H9 (cell line): Measurements from ENCODE around the gene SORCS2. TPM values are rescaled to one million over a fixed set of nuclear protein-coding genes. Genes with fewer than 3 reads are reported as not detected.

Experiments
- DNase-seq: peaks from one replicate; pipeline ENCODE4 v3.0.0-alpha.2; 2017
- H2AFZ ChIP-seq: one replicate; pipeline ENCODE4 v1.6.1; 2013; ENCODE audit warnings: mild to moderate bottlenecking, low read length, control low read depth, moderate library complexity
- H2AK5ac ChIP-seq: 2 replicates; pipeline ENCODE4 v1.6.1; 2013; ENCODE audit warnings: low read length, control low read depth, mixed read lengths; ENCODE audit not compliant: insufficient read length
- H2BK120ac ChIP-seq: one replicate; pipeline ENCODE4 v1.6.1; 2013; ENCODE audit warnings: low read depth, mild to moderate bottlenecking, low read length, control low read depth, inconsistent platforms; ENCODE audit not compliant: poor library complexity, severe bottlenecking
- H2BK12ac ChIP-seq: 2 replicates; pipeline ENCODE4 v1.6.1; 2013; ENCODE audit warnings: low read length, control low read depth, mixed read lengths, low read depth; ENCODE audit not compliant: insufficient read length
- H2BK15ac ChIP-seq: 2 replicates; pipeline ENCODE4 v1.6.1; 2013; ENCODE audit warnings: low read depth, low read length, control low read depth
- H2BK20ac ChIP-seq: one replicate; pipeline ENCODE4 v1.6.1; 2013; ENCODE audit warnings: low read depth, mild to moderate bottlenecking, low read length, control low read depth, inconsistent platforms; ENCODE audit not compliant: poor library complexity, severe bottlenecking
- H2BK5ac ChIP-seq: 2 replicates; pipeline ENCODE4 v1.6.1; 2013; ENCODE audit warnings: low read length, control low read depth, mixed read lengths; ENCODE audit not compliant: insufficient read length
- H3K14ac ChIP-seq: 2 replicates; pipeline ENCODE4 v1.6.1; 2013; ENCODE audit warnings: low read length, control low read depth; ENCODE audit not compliant: insufficient read depth
- H3K18ac ChIP-seq: 2 replicates; pipeline ENCODE4 v1.6.1; 2013; ENCODE audit warnings: low read depth, mild to moderate bottlenecking, mixed read lengths, low read length, control low read depth; ENCODE audit not compliant: insufficient read length
- H3K23ac ChIP-seq: 2 replicates; pipeline ENCODE4 v1.6.1; 2013; ENCODE audit warnings: low read length, control low read depth, mixed read lengths, low read depth; ENCODE audit not compliant: insufficient read length
- H3K23me2 ChIP-seq: 2 replicates; pipeline ENCODE4 v1.6.1; 2013; ENCODE audit warnings: low read depth, mild to moderate bottlenecking, mixed read lengths, low read length, control low read depth; ENCODE audit not compliant: insufficient read length, poor library complexity, severe bottlenecking
- H3K27ac ChIP-seq: 2 replicates; pipeline ENCODE4 v1.5.1; 2013; ENCODE audit warnings: low read length, control low read depth, mixed read lengths, low read depth; ENCODE audit not compliant: insufficient read length
- H3K27me3 ChIP-seq: 2 replicates; pipeline ENCODE4 v1.6.1; 2013; ENCODE audit warnings: low read length, control low read depth, inconsistent platforms; ENCODE audit not compliant: insufficient read depth
- H3K4ac ChIP-seq: 2 replicates; pipeline ENCODE4 v1.6.1; 2013; ENCODE audit warnings: low read depth, mild to moderate bottlenecking, control low read depth, inconsistent platforms, low read length, moderate library complexity
- H3K4me1 ChIP-seq: 2 replicates; pipeline ENCODE4 v1.6.1; 2013; ENCODE audit warnings: low read length, control low read depth, inconsistent platforms; ENCODE audit not compliant: insufficient read depth
- H3K4me2 ChIP-seq: 2 replicates; pipeline ENCODE4 v1.6.1; 2013; ENCODE audit warnings: low read length, control low read depth, mixed read lengths; ENCODE audit not compliant: insufficient read length, insufficient read depth
- H3K56ac ChIP-seq: 2 replicates; pipeline ENCODE4 v1.6.1; 2013; ENCODE audit warnings: low read depth, mild to moderate bottlenecking, mixed read lengths, low read length, control low read depth; ENCODE audit not compliant: insufficient read length
- H3K79me1 ChIP-seq: 2 replicates; pipeline ENCODE4 v1.6.1; 2013; ENCODE audit warnings: low read depth, mild to moderate bottlenecking, moderate library complexity, low read length, control low read depth, inconsistent platforms; ENCODE audit not compliant: insufficient read depth, poor library complexity, severe bottlenecking
- H3K79me2 ChIP-seq: 2 replicates; pipeline ENCODE4 v1.6.1; 2013; ENCODE audit warnings: low read length, control low read depth, inconsistent platforms; ENCODE audit not compliant: insufficient read depth
- H3K9ac ChIP-seq: 2 replicates; pipeline ENCODE4 v1.6.1; 2013; ENCODE audit warnings: low read length, control low read depth, mixed read lengths; ENCODE audit not compliant: insufficient read length; ENCODE audit errors: extremely low read depth
- H3K9me3 ChIP-seq: one replicate; pipeline ENCODE4 v1.6.1; 2013; ENCODE audit warnings: low read depth, low read length, inconsistent platforms; ENCODE audit not compliant: control insufficient read depth
- H3T11ph ChIP-seq: one replicate; pipeline ENCODE4 v1.6.1; 2013; ENCODE audit warnings: mild to moderate bottlenecking, low read length, control low read depth, inconsistent platforms
- H4K20me1 ChIP-seq: one replicate; pipeline ENCODE4 v1.6.1; 2013; ENCODE audit not compliant: control insufficient read depth, insufficient read length, insufficient read depth
- H4K5ac ChIP-seq: 2 replicates; pipeline ENCODE4 v1.6.1; 2013; ENCODE audit warnings: low read depth, mild to moderate bottlenecking, mixed read lengths, low read length, control low read depth; ENCODE audit not compliant: insufficient read length
- H4K8ac ChIP-seq: replicated peaks from 2 replicates; pipeline ENCODE4 v1.6.1; 2013; ENCODE audit warnings: low read length, control low read depth, mixed read lengths, low read depth; ENCODE audit not compliant: insufficient read length
- H4K91ac ChIP-seq: 2 replicates; pipeline ENCODE4 v1.6.1; 2013; ENCODE audit warnings: low read depth, mild to moderate bottlenecking, moderate library complexity, mixed read lengths, low read length, control low read depth; ENCODE audit not compliant: insufficient read length
- H3K27ac Mint-ChIP-seq, 3 experiments: 2 replicates in 2 of 3; 3 replicates in 1 of 3; pipeline ENCODE4 v1.8.0; 2020 to 2021; ENCODE audit warnings: mixed read lengths in 3 of 3, mild to moderate bottlenecking in 1 of 3, moderate library complexity in 1 of 3
- H3K27me3 Mint-ChIP-seq: 2 replicates; pipeline ENCODE4 v1.8.0; 2021; ENCODE audit warnings: low read depth, mild to moderate bottlenecking, moderate library complexity, mixed read lengths
- H3K36me3 Mint-ChIP-seq, 3 experiments: 2 replicates in 2 of 3; 3 replicates in 1 of 3; pipeline ENCODE4 v1.8.0; 2020 to 2021; ENCODE audit warnings: low read depth in 3 of 3, mixed read lengths in 3 of 3; ENCODE audit not compliant: insufficient read depth in 1 of 3
- H3K4me1 Mint-ChIP-seq, 2 experiments: 2 replicates each; pipeline ENCODE4 v1.8.0; 2020; ENCODE audit warnings: mixed read lengths in 2 of 2
- H3K4me3 Mint-ChIP-seq, 2 experiments: 2 replicates in 1 of 2; 3 replicates in 1 of 2; pipeline ENCODE4 v1.8.0; 2020 to 2021; ENCODE audit warnings: mild to moderate bottlenecking in 2 of 2, mixed read lengths in 2 of 2, moderate library complexity in 1 of 2
- H3K9me3 Mint-ChIP-seq, 2 experiments: 2 replicates in 1 of 2; 3 replicates in 1 of 2; pipeline ENCODE4 v1.8.0; 2020; ENCODE audit warnings: mild to moderate bottlenecking in 2 of 2, mixed read lengths in 2 of 2, moderate library complexity in 1 of 2
- CTCF ChIP-seq: fragments of 200-600 bp; sonication (generic); conservative IDR thresholded peaks from 3 replicates; pipeline ENCODE4 v1.8.0; 2021; ENCODE audit warnings: antibody characterized with exemption, mild to moderate bottlenecking
- WGBS: extraction: QIAGEN DNeasy Blood & Tissue Kit; methylation state at CpG from one replicate; pipeline ENCODE4 v1.1.7; 2013; ENCODE audit warnings: missing lambda C conversion rate, low lambda C conversion rate, mixed read lengths; ENCODE audit not compliant: insufficient read length; ENCODE audit errors: extremely low coverage; 5-methylcytosine and 5-hydroxymethylcytosine counted together
- total RNA-seq: library from RNA; stranded (reverse); gene quantifications from 2 replicates; pipeline ENCODE4 v1.2.1, GENCODE V29; 2021

The SORCS2 gene
- total RNA-seq, 1 experiment from 2014 or later = 0.57 TPM

GRCh38 chr4:7676398-7676922 is 484.1 kb downstream of the SORCS2 start:
- no peak for TF ChIP-seq CTCF
- peaks cover 2 to 20% of the 10 kb centered on the region in 2 experiments; a peak in 3 of 4 replicates for H3K4me1 Mint-ChIP-seq
- no peak for DNase-seq

More at GRCh38 chr4:7676398-7676922, 484.1 kb downstream of the SORCS2 start:
- peaks cover 2 to 6% (median 3%) of the 10 kb centered on the region in 3 experiments; a peak in 5 of 7 replicates for H3K36me3 Mint-ChIP-seq
- no peaks in the 10 kb centered on the region for H3K79me1 ChIP-seq
- no peak overlapping the region for H2BK5ac ChIP-seq
- no peak overlapping the region for H3K27ac ChIP-seq
- no peak overlapping the region for H3K14ac ChIP-seq
- no peak overlapping the region for H2BK20ac ChIP-seq
- H4K91ac ChIP-seq = no peak overlapping the region
- H3K79me2 ChIP-seq = no peaks in the 10 kb centered on the region
- no CpG with 5 or more reads among the region's 4 CpGs for WGBS
- no peak overlapping the region for H2BK15ac ChIP-seq
- no peak overlapping the region for H3T11ph ChIP-seq
- H3K23ac ChIP-seq = no peak overlapping the region
- H4K8ac ChIP-seq = no peak overlapping the region
- peaks cover 6% of the 10 kb centered on the region for H3K27me3 Mint-ChIP-seq
- H2AK5ac ChIP-seq = no peak overlapping the region
- no peaks in the 10 kb centered on the region for H3K23me2 ChIP-seq
- H2AFZ ChIP-seq = no peak overlapping the region
- H3K4ac ChIP-seq = no peak overlapping the region; the same call in 1 of the 2 replicates
- peaks cover 7 to 9% of the 10 kb centered on the region in 2 experiments for H3K9me3 Mint-ChIP-seq
- H3K9ac ChIP-seq = no peak overlapping the region
- H3K27ac Mint-ChIP-seq = 0 out of 7 replicates have a peak overlapping the region, but pooled peaks of 1 of the 3 experiments have one; percentile 45
- H2BK12ac ChIP-seq = no peak overlapping the region
- H3K4me2 ChIP-seq = no peak overlapping the region
- no peak overlapping the region for H3K56ac ChIP-seq
- no peak overlapping the region; a peak in 1 of 5 replicates for H3K4me3 Mint-ChIP-seq
- no peaks in the 10 kb centered on the region for H4K20me1 ChIP-seq
- no peaks in the 10 kb centered on the region for H3K9me3 ChIP-seq
- no peak overlapping the region for H2BK120ac ChIP-seq
- H4K5ac ChIP-seq = no peak overlapping the region
- no peak overlapping the region for H3K18ac ChIP-seq
- H3K27me3 ChIP-seq = no peaks in the 10 kb centered on the region
- H3K4me1 ChIP-seq = no peaks in the 10 kb centered on the region
